B cell (primary cell): ENCODE results near the gene FDXACB1. TPM values are rescaled to one million over a fixed set of nuclear protein-coding genes. Genes with fewer than 3 reads are reported as not detected.

Experiments
- ATAC-seq: fragments of 200-7000 bp; cut with Tn5 transposase; one replicate; pipeline ENCODE4 v1.10.0; 2021; ENCODE audit warnings: low read depth, mild to moderate bottlenecking, moderate number of reproducible peaks, moderate library complexity
- CTCF ChIA-PET: fragments of 350-600 bp; sonication (Branson Sonifier 250); formaldehyde crosslinking; loops from one replicate; lab custom pipeline; 2021; ENCODE audit warnings: antibody characterized with exemption, inconsistent platforms; lab: Charles Lee
- POLR2A ChIA-PET: fragments of 350-600 bp; sonication (Branson Sonifier 250); formaldehyde crosslinking; loops from one replicate; lab custom pipeline; 2021; ENCODE audit warnings: antibody characterized with exemption; lab: Charles Lee
- DNase-seq: peaks from one replicate; pipeline ENCODE4 v3.0.0; 2013
- H2AFZ ChIP-seq: 2 replicates; pipeline ENCODE4 v1.6.1; 2012; ENCODE audit warnings: mild to moderate bottlenecking, low read depth, low read length; ENCODE audit not compliant: insufficient read depth, poor library complexity, severe bottlenecking
- H3K27ac ChIP-seq, 2 donors: 1 replicate in 1 of 2; 2 replicates in 1 of 2; pipeline ENCODE4 v1.5.1; 2012 to 2013; ENCODE audit warnings: low read length in 2 of 2, mild to moderate bottlenecking in 2 of 2, moderate library complexity in 1 of 2
- H3K27me3 ChIP-seq, 4 experiments: fragments of 200-600 bp in 1 of 4; sonication (generic) in 1 of 4; replicated peaks in 1 of 4; 1 replicate in 2 of 4; 2 replicates in 2 of 4; pipeline versions ENCODE4 v1.6.1 to v1.7.0; 2013 to 2016; ENCODE audit warnings: low read length in 3 of 4, mild to moderate bottlenecking in 2 of 4, mixed read lengths in 1 of 4, moderate library complexity in 1 of 4; ENCODE audit not compliant: insufficient read depth in 4 of 4, control insufficient read depth in 3 of 4; ENCODE audit errors: control extremely low read depth in 1 of 4
- H3K36me3 ChIP-seq, 2 experiments: replicated peaks in 1 of 2; 1 replicate in 1 of 2; 2 replicates in 1 of 2; pipeline versions ENCODE4 v1.6.1 to v1.7.1; 2013; ENCODE audit warnings: low read length in 1 of 2; ENCODE audit not compliant: insufficient read depth in 2 of 2, control insufficient read depth in 1 of 2; ENCODE audit errors: control extremely low read depth in 1 of 2, extremely low read depth in 1 of 2
- H3K4me1 ChIP-seq, 2 donors: fragments of 200-600 bp in 1 of 2; sonication (generic) in 1 of 2; 1 replicate in 1 of 2; 2 replicates in 1 of 2; pipeline versions ENCODE4 v1.5.1 to v1.6.1; 2013 to 2017; ENCODE audit warnings: low read length in 2 of 2; ENCODE audit not compliant: control insufficient read depth in 2 of 2, insufficient read depth in 2 of 2
- H3K4me2 ChIP-seq: replicated peaks from 2 replicates; pipeline ENCODE3; 2012; ENCODE audit warnings: mild to moderate bottlenecking, low read depth, low read length; ENCODE audit not compliant: poor library complexity, severe bottlenecking
- H3K4me3 ChIP-seq, 5 experiments: fragments of 200-600 bp in 1 of 5; sonication (generic) in 1 of 5; 1 replicate in 3 of 5; 2 replicates in 2 of 5; pipeline versions ENCODE4 v1.5.1 to v1.7.0; 2011 to 2016; ENCODE audit warnings: low read length in 4 of 5, mild to moderate bottlenecking in 4 of 5, low read depth in 2 of 5, control low read depth in 1 of 5, moderate library complexity in 1 of 5; ENCODE audit not compliant: insufficient read depth in 1 of 5; ENCODE audit errors: control extremely low read depth in 1 of 5, extremely low read depth in 1 of 5
- H3K79me2 ChIP-seq: fragments of 200-600 bp; sonication (generic); one replicate; pipeline ENCODE4 v1.6.0; 2016; ENCODE audit warnings: low read length; ENCODE audit not compliant: control insufficient read depth, insufficient read depth
- H3K9ac ChIP-seq: fragments of 200-600 bp; sonication (generic); 2 replicates; pipeline ENCODE4 v1.6.1; 2017; ENCODE audit warnings: mild to moderate bottlenecking, low read length, moderate library complexity
- H3K9me3 ChIP-seq, 3 donors: one replicate each; pipeline versions ENCODE4 v1.6.1 to v1.7.1; 2013; ENCODE audit warnings: low read length in 2 of 3; ENCODE audit not compliant: control insufficient read depth in 2 of 3, insufficient read depth in 1 of 3; ENCODE audit errors: control extremely low read depth in 1 of 3
- H4K20me1 ChIP-seq: 2 replicates; pipeline ENCODE4 v1.6.0; 2012; ENCODE audit warnings: mild to moderate bottlenecking, low read length; ENCODE audit not compliant: insufficient read depth, control insufficient read depth, poor library complexity, severe bottlenecking
- H3K27ac Mint-ChIP-seq: one replicate; pipeline ENCODE4 v1.8.0; 2021; ENCODE audit warnings: mixed read lengths
- H3K27me3 Mint-ChIP-seq: one replicate; pipeline ENCODE4 v1.8.0; 2021; ENCODE audit warnings: mixed read lengths
- H3K4me1 Mint-ChIP-seq: one replicate; pipeline ENCODE4 v1.8.0; 2021; ENCODE audit warnings: mixed read lengths
- H3K4me3 Mint-ChIP-seq: one replicate; pipeline ENCODE4 v1.8.0; 2021; ENCODE audit warnings: mixed read lengths
- H3K9me3 Mint-ChIP-seq: one replicate; pipeline ENCODE4 v1.8.0; 2022; ENCODE audit warnings: mixed read lengths; ENCODE audit not compliant: insufficient read depth
- CTCF ChIP-seq: fragments of 200-600 bp; IDR thresholded peaks from one replicate; pipeline ENCODE4 v1.8.0; 2022; ENCODE audit warnings: antibody characterized with exemption, mild to moderate bottlenecking
- EZH2 ChIP-seq: IDR thresholded peaks from 2 replicates; pipeline ENCODE4 v1.6.1; 2012; ENCODE audit warnings: borderline replicate concordance, low read depth, mild to moderate bottlenecking, moderate library complexity, low read length; ENCODE audit not compliant: insufficient read depth, poor library complexity, severe bottlenecking
- WGBS: methylation state at CpG from one replicate; pipeline ENCODE4 v1.1.5; 2013; ENCODE audit warnings: missing lambda C conversion rate; ENCODE audit not compliant: insufficient coverage; 5-methylcytosine and 5-hydroxymethylcytosine counted together
- intact Hi-C: fragments of 100-400 bp; cut with micrococcal nuclease; formaldehyde crosslinking; loops from one replicate; pipeline ENCODE4 v1.10.0; 2022
- polyA plus RNA-seq: library from polyadenylated mRNA; depleted of rRNA; stranded (reverse); fragments of >200 nt; gene quantifications from 2 replicates; pipeline ENCODE4 v1.2.3, GENCODE V29; 2012
- total RNA-seq, 2 donors: library from RNA; stranded (reverse); fragments of 120-200 nt in 1 of 2; gene quantifications; 1 replicate in 1 of 2; 2 replicates in 1 of 2; pipeline versions ENCODE4 v1.2.3 to v1.2.4, GENCODE V29; 2013 to 2022

The FDXACB1 gene
- total and polyA plus RNA-seq, 2 donors (not counting 1 experiment from before 2014, with no cell fraction given): 3.1 to 4.0 TPM

- intact Hi-C loops: loop anchor here (1.0 to 5.0 kb wide), 5 partner anchors 55 to 301 kb away; partner anchors contain the start of genes ALG9, NKAPD1, PIH1D2 and PPP2R1B
- Histone ChIP-seq H3K27me3 (peaks cover 0 to 4% (median 0%) of the 10 kb centered on the region in 4 experiments), H3K79me2 (no peaks in the 10 kb centered on the region), H3K36me3 (no peaks in the 10 kb centered on the region), H3K27ac (peak overlapping the region in 1 of 2 donors; percentile 67), H4K20me1 (no peaks in the 10 kb centered on the region), H3K9ac (no peak overlapping the region), H3K4me2 (peak overlapping the region; percentile 97), H2AFZ (peak overlapping the region; percentile 96), H3K4me1 (peaks cover 9 to 14% of the 10 kb centered on the region in 2 donors), H3K4me3 (no peak overlapping the region), H3K9me3 (no peaks in the 10 kb centered on the region)
- CTCF ChIA-PET: interaction anchor here (1.0 to 2.0 kb wide), 9 partner anchors 9 to 355 kb away, joined by 3 to 10 read pairs (median 5); partner anchors contain the start of gene DIXDC1
- H3K9me3 Mint-ChIP-seq: no peaks in the 10 kb centered on the region
- peak overlapping the region; percentile 93 for H3K27ac Mint-ChIP-seq
- DNase-seq (peak; percentile 23), ATAC-seq (no peak)
- TF ChIP-seq CTCF (no peak), EZH2 (no peak)
- POLR2A ChIA-PET: interaction anchor here (1.4 kb wide), 1 partner anchor 46 kb away, joined by 10 read pairs; the partner anchor contains the start of gene CFAP68
- peaks cover 14% of the 10 kb centered on the region for H3K4me1 Mint-ChIP-seq
- peak overlapping the region; percentile 92 for H3K4me3 Mint-ChIP-seq
- H3K27me3 Mint-ChIP-seq: peaks cover 15% of the 10 kb centered on the region
- WGBS: 97% methylated on average over 15 of the region's 16 CpGs
These were observed 47.0 kb upstream of the FDXACB1 start for GRCh38 chr11:111925953-111926352.

GRCh38 chr11:111923951-111924350, 45.0 kb upstream of the FDXACB1 start:
- POLR2A ChIA-PET: no interaction called here
- intact Hi-C loops: no loop called here

More at GRCh38 chr11:111923951-111924350, 45.0 kb upstream of the FDXACB1 start:
- Mint-ChIP-seq H3K4me3 (no peak overlapping the region), H3K4me1 (peaks cover 14% of the 10 kb centered on the region), H3K9me3 (no peaks in the 10 kb centered on the region), H3K27me3 (peaks cover 20% of the 10 kb centered on the region), H3K27ac (no peak overlapping the region)
- Histone ChIP-seq H3K79me2 (no peaks in the 10 kb centered on the region), H3K36me3 (no peaks in the 10 kb centered on the region), H4K20me1 (no peaks in the 10 kb centered on the region), H3K9ac (no peak overlapping the region), H3K4me2 (no peak overlapping the region), H3K4me3 (no peak overlapping the region), H3K27ac (no peak overlapping the region), H3K27me3 (peaks cover 0 to 10% (median 0%) of the 10 kb centered on the region in 4 experiments), H3K9me3 (no peaks in the 10 kb centered on the region), H3K4me1 (peaks cover 9 to 14% of the 10 kb centered on the region in 2 donors), H2AFZ (no peak overlapping the region)
- ATAC-seq (no peak), DNase-seq (no peak)
- TF ChIP-seq EZH2 (no peak), CTCF (no peak)
- CTCF ChIA-PET: no interaction called here
